NT2/D1 (cell line): Measurements from ENCODE around the gene RELN.

Experiments
- YY1 ChIP-seq: IDR thresholded peaks from 2 replicates; pipeline ENCODE4 v1.6.1; 2011; ENCODE audit not compliant: insufficient read length, insufficient read depth
- ZNF274 ChIP-seq: IDR thresholded peaks from 2 replicates; pipeline ENCODE4 v1.6.1; 2011; ENCODE audit warnings: mild to moderate bottlenecking, low read depth, low read length

DNA sequence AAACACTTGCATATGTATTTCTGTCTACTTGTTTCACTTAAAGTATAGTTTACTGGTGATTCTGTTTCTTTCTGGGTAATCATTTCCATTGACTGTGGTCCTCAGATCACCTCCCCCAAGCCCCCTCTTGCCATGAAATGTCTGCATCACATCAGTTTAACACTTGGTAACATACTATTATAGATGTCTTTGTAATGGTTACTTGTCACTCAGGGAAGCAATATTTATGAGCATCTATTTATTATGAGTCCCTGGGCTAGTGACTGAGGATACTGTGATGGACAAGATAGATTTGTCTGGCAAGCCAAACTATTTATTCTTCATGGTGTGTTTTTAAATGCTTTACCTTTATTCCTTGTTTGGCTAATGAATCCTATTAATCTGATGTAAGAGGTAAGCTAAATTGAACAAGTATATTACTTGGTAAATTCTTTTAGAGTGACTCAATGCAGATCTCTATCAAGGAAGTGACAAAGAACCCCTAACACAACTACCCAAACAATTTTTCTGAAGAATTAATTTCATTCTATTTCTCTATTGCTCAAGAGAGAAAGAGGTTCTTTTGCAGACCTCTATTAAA, 270.9 kb downstream of the RELN start:
- TF ChIP-seq ZNF274, result no peak
- no peak for TF ChIP-seq YY1
